ENCODE results near the gene SMIM10L2A. TPM values are rescaled to one million over a fixed set of nuclear protein-coding genes. Genes with fewer than 3 reads are reported as not detected.

The SMIM10L2A gene
- polyA plus RNA-seq, 3 donors, result not detected

DNA sequence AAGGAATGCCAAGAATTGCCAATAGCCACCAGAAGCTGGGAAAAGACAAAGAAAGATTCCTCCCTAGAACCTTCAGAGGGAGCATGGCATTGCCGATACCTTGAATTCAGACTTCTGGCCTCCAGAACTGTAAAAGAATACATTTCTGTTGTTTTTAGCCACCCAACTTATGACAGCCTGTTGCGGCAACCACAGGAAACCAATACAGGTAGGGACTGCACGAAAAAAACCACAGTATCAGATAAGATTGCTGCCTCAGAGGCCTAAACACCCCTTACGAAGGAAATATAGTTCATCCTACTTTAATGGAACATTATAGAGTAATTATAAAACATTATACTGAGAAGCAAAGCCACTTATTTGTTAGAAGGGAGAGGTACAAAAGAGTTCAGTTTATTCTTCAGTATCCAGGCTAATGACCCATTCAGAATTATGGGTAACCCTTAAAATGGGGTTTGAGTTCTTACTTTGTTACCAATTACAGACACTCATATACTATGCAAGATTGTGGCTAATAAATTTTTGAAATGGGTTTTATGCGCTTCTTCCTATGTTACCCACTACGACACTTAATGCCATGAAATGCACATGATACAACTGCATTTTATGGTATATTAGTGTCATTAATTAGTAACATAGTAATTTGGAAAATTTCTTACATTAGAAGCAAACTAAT lies 37.4 kb upstream of the SMIM10L2A start:
- H3K79me2 ChIP-seq (ENCODE audit: insufficient read depth, low read length), result no peaks in the 10 kb centered on the region
- peaks cover under 1 to 4% (median 3%) of the 10 kb centered on the region in 3 donors for H3K27me3 Mint-ChIP-seq (ENCODE audit: low read depth in 3 of 3)
- peaks cover 12% of the 10 kb centered on the region for H3K4me1 Mint-ChIP-seq
- H3K36me3 Mint-ChIP-seq, result no peaks in the 10 kb centered on the region
- no CpG with 5 or more reads among the region's 6 CpGs for WGBS (ENCODE audit: insufficient coverage)
- H3K27ac Mint-ChIP-seq, result no peak overlapping the region
- H3K9me3 Mint-ChIP-seq, result peaks cover 0 to 6% (median 0%) of the 10 kb centered on the region in 7 donors
- no peaks in the 10 kb centered on the region for H3K9me3 ChIP-seq (replicated peaks in 1 of 2; ENCODE audit: control insufficient read depth in 1 of 2, insufficient read depth in 1 of 2, low read length in 2 of 2)
- H3K9ac ChIP-seq (ENCODE audit: insufficient read depth, low read length, poor library complexity, severe bottlenecking), result no peak overlapping the region
- H4K20me1 ChIP-seq (ENCODE audit: insufficient read depth, low read length), result no peaks in the 10 kb centered on the region
- no peak overlapping the region for H3K4me3 Mint-ChIP-seq
- H3K4me1 ChIP-seq (ENCODE audit: control insufficient read depth in 1 of 2, insufficient read depth in 2 of 2, low read length in 2 of 2), result no peaks in the 10 kb centered on the region
- H3K4me3 ChIP-seq (replicated peaks in 1 of 3; ENCODE audit: low read depth in 2 of 3, low read length in 3 of 3), result no peak overlapping the region
- no peaks in the 10 kb centered on the region for H3K27me3 ChIP-seq (ENCODE audit: control insufficient read depth in 2 of 2, insufficient read depth in 2 of 2, low read length in 2 of 2)
- H2AFZ ChIP-seq (ENCODE audit: insufficient read depth, low read depth, low read length, poor library complexity, severe bottlenecking), result no peak overlapping the region
- no peak for DNase-seq
- H3K4me2 ChIP-seq (replicated peaks; ENCODE audit: extremely low read depth, low read length, poor library complexity, severe bottlenecking), result no peak overlapping the region
- H3K27ac ChIP-seq (ENCODE audit: low read depth in 1 of 2, low read length in 2 of 2), result no peak overlapping the region
- TF ChIP-seq, protein P1, sequence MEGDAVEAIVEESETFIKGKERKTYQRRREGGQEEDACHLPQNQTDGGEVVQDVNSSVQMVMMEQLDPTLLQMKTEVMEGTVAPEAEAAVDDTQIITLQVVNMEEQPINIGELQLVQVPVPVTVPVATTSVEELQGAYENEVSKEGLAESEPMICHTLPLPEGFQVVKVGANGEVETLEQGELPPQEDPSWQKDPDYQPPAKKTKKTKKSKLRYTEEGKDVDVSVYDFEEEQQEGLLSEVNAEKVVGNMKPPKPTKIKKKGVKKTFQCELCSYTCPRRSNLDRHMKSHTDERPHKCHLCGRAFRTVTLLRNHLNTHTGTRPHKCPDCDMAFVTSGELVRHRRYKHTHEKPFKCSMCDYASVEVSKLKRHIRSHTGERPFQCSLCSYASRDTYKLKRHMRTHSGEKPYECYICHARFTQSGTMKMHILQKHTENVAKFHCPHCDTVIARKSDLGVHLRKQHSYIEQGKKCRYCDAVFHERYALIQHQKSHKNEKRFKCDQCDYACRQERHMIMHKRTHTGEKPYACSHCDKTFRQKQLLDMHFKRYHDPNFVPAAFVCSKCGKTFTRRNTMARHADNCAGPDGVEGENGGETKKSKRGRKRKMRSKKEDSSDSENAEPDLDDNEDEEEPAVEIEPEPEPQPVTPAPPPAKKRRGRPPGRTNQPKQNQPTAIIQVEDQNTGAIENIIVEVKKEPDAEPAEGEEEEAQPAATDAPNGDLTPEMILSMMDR (IDR thresholded peaks at IDR 0.05), result no peak
- H3K36me3 ChIP-seq (replicated peaks in 1 of 2; ENCODE audit: control insufficient read depth in 1 of 2, insufficient read depth in 2 of 2, low read length in 2 of 2), result no peaks in the 10 kb centered on the region
- intact Hi-C loops (cut with micrococcal nuclease), result no loop called here

DNA sequence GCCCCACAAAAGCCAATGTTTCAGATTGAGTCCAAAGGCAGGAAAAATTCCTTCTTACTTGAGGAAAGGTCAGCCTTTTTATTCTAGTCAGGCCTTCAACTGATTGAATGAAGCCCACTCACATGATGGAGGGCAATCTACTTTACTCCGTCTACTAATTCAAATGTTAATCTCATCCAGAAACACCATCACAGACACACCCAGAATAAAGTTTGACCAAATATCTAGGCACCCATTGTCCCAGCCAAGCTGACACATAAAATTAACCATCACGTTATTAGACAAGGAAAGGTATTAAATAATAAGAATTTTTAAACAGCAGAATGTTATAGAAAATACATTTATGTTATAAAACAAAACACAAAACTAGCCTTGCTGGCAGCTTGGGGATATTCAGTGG lies 32.9 kb upstream of the SMIM10L2A start:
- Mint-ChIP-seq H3K27me3 (ENCODE audit: low read depth in 3 of 3) (peaks cover 2 to 7% (median 6%) of the 10 kb centered on the region in 3 donors), H3K9me3 (peaks cover 0 to 3% (median 0%) of the 10 kb centered on the region in 7 donors), H3K4me1 (peaks cover 8% of the 10 kb centered on the region), H3K27ac (no peak overlapping the region), H3K36me3 (no peaks in the 10 kb centered on the region), H3K4me3 (no peak overlapping the region)
- TF ChIP-seq, protein P1 (IDR thresholded peaks at IDR 0.05), result no peak
- no peaks in the 10 kb centered on the region for H3K36me3 ChIP-seq (replicated peaks in 1 of 2; ENCODE audit: control insufficient read depth in 1 of 2, insufficient read depth in 2 of 2, low read length in 2 of 2)
- no CpG with 5 or more reads among the region's 2 CpGs for whole genome bisulfite sequencing (ENCODE audit: insufficient coverage)
- no peaks in the 10 kb centered on the region for H3K27me3 ChIP-seq (ENCODE audit: control insufficient read depth in 2 of 2, insufficient read depth in 2 of 2, low read length in 2 of 2)
- intact Hi-C loops (cut with micrococcal nuclease), result no loop called here
- H2AFZ ChIP-seq (ENCODE audit: insufficient read depth, low read depth, low read length, poor library complexity, severe bottlenecking), result no peak overlapping the region
- no peaks in the 10 kb centered on the region for H3K9me3 ChIP-seq (replicated peaks in 1 of 2; ENCODE audit: control insufficient read depth in 1 of 2, insufficient read depth in 1 of 2, low read length in 2 of 2)
- no peaks in the 10 kb centered on the region for H3K4me1 ChIP-seq (ENCODE audit: control insufficient read depth in 1 of 2, insufficient read depth in 2 of 2, low read length in 2 of 2)
- H3K4me3 ChIP-seq (replicated peaks in 1 of 3; ENCODE audit: low read depth in 2 of 3, low read length in 3 of 3), result no peak overlapping the region
- H3K4me2 ChIP-seq (replicated peaks; ENCODE audit: extremely low read depth, low read length, poor library complexity, severe bottlenecking), result no peak overlapping the region
- H3K27ac ChIP-seq (ENCODE audit: low read depth in 1 of 2, low read length in 2 of 2), result no peak overlapping the region
- no peak overlapping the region for H3K9ac ChIP-seq (ENCODE audit: insufficient read depth, low read length, poor library complexity, severe bottlenecking)
- no peak for DNase-seq
- H3K79me2 ChIP-seq (ENCODE audit: insufficient read depth, low read length), result no peaks in the 10 kb centered on the region
- H4K20me1 ChIP-seq (ENCODE audit: insufficient read depth, low read length), result no peaks in the 10 kb centered on the region
